ENCODE results near the gene DENND4A. TPM values are rescaled to one million over a fixed set of nuclear protein-coding genes. Genes with fewer than 3 reads are reported as not detected.

Gene DENND4A
- total and polyA plus RNA-seq, 8 donors = 20.6 to 26.3 (median 23.7) TPM

GRCh38 chr15:65630760-65631159 is 161.3 kb downstream of the DENND4A start:
- Histone ChIP-seq H3K27me3 (no peaks in the 10 kb centered on the region), H3K9me3 (no peaks in the 10 kb centered on the region), H3K36me3 (peaks cover 0 to 9% of the 10 kb centered on the region in 2 donors), H3K27ac (no peak overlapping the region), H3K4me3 (no peak overlapping the region), H3K4me1 (no peaks in the 10 kb centered on the region)
- intact Hi-C loops (cut with DNase I) = loop anchor here in 1 of 2 donors (10.0 kb wide), 1 partner anchor 224 kb away; no protein-coding TSS in a partner anchor
- no peak for DNase-seq
- ATAC-seq = no peak
- TF ChIP-seq CTCF (IDR thresholded peaks at IDR 0.05) = no peak

GRCh38 chr15:65629548-65629947 is 162.5 kb downstream of the DENND4A start:
- TF ChIP-seq CTCF (IDR thresholded peaks at IDR 0.05) = no peak
- DNase-seq (no peak), ATAC-seq (no peak)
- Histone ChIP-seq H3K27ac (no peak overlapping the region), H3K9me3 (no peaks in the 10 kb centered on the region), H3K4me1 (no peaks in the 10 kb centered on the region), H3K27me3 (no peaks in the 10 kb centered on the region), H3K36me3 (peaks cover 0 to 19% of the 10 kb centered on the region in 2 donors), H3K4me3 (no peak overlapping the region)
- intact Hi-C loops (cut with DNase I) = no loop called here

- H3K27ac ChIP-seq = no peak overlapping the region
- no peaks in the 10 kb centered on the region for H3K27me3 ChIP-seq
- DNase-seq (no peak), ATAC-seq (no peak)
- TF ChIP-seq CTCF (IDR thresholded peaks at IDR 0.05) = no peak
- H3K4me3 ChIP-seq = no peak overlapping the region
- intact Hi-C loops (cut with DNase I) = no loop called here
- H3K9me3 ChIP-seq = no peaks in the 10 kb centered on the region
- H3K36me3 ChIP-seq = peaks cover 0 to 19% of the 10 kb centered on the region in 2 donors
- no peaks in the 10 kb centered on the region for H3K4me1 ChIP-seq
These were observed 165.2 kb downstream of the DENND4A start for GRCh38 chr15:65626856-65627255.

- Histone ChIP-seq H3K4me3 (no peak overlapping the region), H3K9me3 (no peaks in the 10 kb centered on the region), H3K27me3 (no peaks in the 10 kb centered on the region), H3K4me1 (no peaks in the 10 kb centered on the region), H3K36me3 (peaks cover 0 to 19% of the 10 kb centered on the region in 2 donors), H3K27ac (no peak overlapping the region)
- intact Hi-C loops (cut with DNase I) = no loop called here
- no peak for DNase-seq
- ATAC-seq = no peak
- TF ChIP-seq CTCF (IDR thresholded peaks at IDR 0.05) = no peak
These were observed 169.0 kb downstream of the DENND4A start for GRCh38 chr15:65623103-65623502.

GRCh38 chr15:65621638-65622037 is 170.5 kb downstream of the DENND4A start, which contains the start of gene SLC24A1:
Gene SLC24A1 (plus strand): TSS chr15:65621938. CDS start chr15:65624081, 2,143 bp downstream.
- Histone ChIP-seq H3K36me3 (peaks cover 0 to 15% of the 10 kb centered on the region in 2 donors), H3K27ac (no peak within 1 kb of the TSS), H3K4me3 (no peak within 1 kb of the TSS), H3K27me3 (no peaks in the 10 kb centered on the region), H3K4me1 (no peaks in the 10 kb centered on the region), H3K9me3 (no peaks in the 10 kb centered on the region)
- TF ChIP-seq CTCF (IDR thresholded peaks at IDR 0.05) = no peak
- ATAC-seq = no peak
- DNase-seq = no peak
- intact Hi-C loops (cut with DNase I) = no loop called here

All from left lung (tissue), 10 donors.